Gastroesophageal sphincter (tissue), 4 donors: ENCODE measurements around the gene MMP17. TPM values are rescaled to one million over a fixed set of nuclear protein-coding genes. Genes with fewer than 3 reads are reported as not detected.

Experiments
- ATAC-seq: fragments of 150-250 bp; one replicate; pipeline ENCODE4 v1.9.1; 2016; ENCODE audit warnings: mild to moderate bottlenecking, moderate library complexity
- H3K27ac ChIP-seq, 4 donors: fragments of 200-600 bp; sonication (generic) in 3 of 4; 1 replicate in 3 of 4; 2 replicates in 1 of 4; pipeline ENCODE4 v1.5.1; 2016 to 2019
- H3K27me3 ChIP-seq: fragments of 200-600 bp; sonication (generic); one replicate; pipeline ENCODE4 v1.5.1; 2019
- H3K36me3 ChIP-seq, 2 donors: fragments of 200-600 bp; sonication (generic); one replicate each; pipeline ENCODE4 v1.5.1; 2019; ENCODE audit warnings: control low read depth in 1 of 2
- H3K4me1 ChIP-seq, 3 donors: fragments of 200-600 bp; sonication (generic); 1 replicate in 2 of 3; 2 replicates in 1 of 3; pipeline ENCODE4 v1.5.1; 2016 to 2019; ENCODE audit warnings: control low read depth in 2 of 3
- H3K4me3 ChIP-seq, 2 donors: fragments of 200-600 bp; sonication (generic); one replicate each; pipeline ENCODE4 v1.5.1; 2019; ENCODE audit warnings: mild to moderate bottlenecking in 1 of 2, moderate library complexity in 1 of 2
- H3K9me3 ChIP-seq, 3 donors: fragments of 200-600 bp; sonication (generic); one replicate each; pipeline ENCODE4 v1.5.1; 2017 to 2019; ENCODE audit warnings: control low read depth in 2 of 3
- EP300 ChIP-seq: sonication (generic); formaldehyde crosslinking; IDR thresholded peaks from one replicate; pipeline ENCODE4 v1.6.1; 2017; ENCODE audit warnings: antibody characterized with exemption, mild to moderate bottlenecking
- POLR2A ChIP-seq, 2 donors: fragments of 450-650 bp; IDR thresholded peaks; one replicate each; pipeline ENCODE4 v1.6.1; 2017; ENCODE audit warnings: antibody characterized with exemption in 2 of 2, mild to moderate bottlenecking in 2 of 2, moderate library complexity in 1 of 2
- POLR2AphosphoS5 ChIP-seq: sonication (generic); formaldehyde crosslinking; IDR thresholded peaks from one replicate; pipeline ENCODE4 v1.6.1; 2017; ENCODE audit warnings: antibody characterized with exemption
- WGBS, 2 donors: methylation state at CpG; one replicate each; pipeline ENCODE4 v1.1.5; 2018; ENCODE audit warnings: low coverage in 1 of 2; 5-methylcytosine and 5-hydroxymethylcytosine counted together
- total RNA-seq, 4 donors: library from RNA; depleted of rRNA; stranded (reverse); fragments of >200 nt; gene quantifications; one replicate each; pipeline ENCODE4 v1.1.0, GENCODE V29; 2016
- TF ChIP-seq, protein P1 (sequence below), 4 experiments: fragments of 200-600 bp in 2 of 4; fragments of 450-650 bp in 2 of 4; sonication (generic) in 1 of 4; IDR thresholded peaks; one replicate each; pipeline ENCODE4 v1.5.1; 2017 to 2019; ENCODE audit warnings: antibody characterized with exemption in 4 of 4, mild to moderate bottlenecking in 2 of 4, moderate library complexity in 2 of 4

Gene MMP17
- total RNA-seq, 4 donors from 2014 or later: 2.0 to 7.0 (median 4.5) TPM

- Histone ChIP-seq H3K27me3 (no peaks in the 10 kb centered on the region), H3K27ac (no peak overlapping the region), H3K4me1 (peaks cover 0 to 12% (median 0%) of the 10 kb centered on the region in 3 donors), H3K36me3 (peaks cover 0 to 83% of the 10 kb centered on the region in 2 donors), H3K4me3 (no peak overlapping the region), H3K9me3 (no peaks in the 10 kb centered on the region)
- TF ChIP-seq, protein P1, sequence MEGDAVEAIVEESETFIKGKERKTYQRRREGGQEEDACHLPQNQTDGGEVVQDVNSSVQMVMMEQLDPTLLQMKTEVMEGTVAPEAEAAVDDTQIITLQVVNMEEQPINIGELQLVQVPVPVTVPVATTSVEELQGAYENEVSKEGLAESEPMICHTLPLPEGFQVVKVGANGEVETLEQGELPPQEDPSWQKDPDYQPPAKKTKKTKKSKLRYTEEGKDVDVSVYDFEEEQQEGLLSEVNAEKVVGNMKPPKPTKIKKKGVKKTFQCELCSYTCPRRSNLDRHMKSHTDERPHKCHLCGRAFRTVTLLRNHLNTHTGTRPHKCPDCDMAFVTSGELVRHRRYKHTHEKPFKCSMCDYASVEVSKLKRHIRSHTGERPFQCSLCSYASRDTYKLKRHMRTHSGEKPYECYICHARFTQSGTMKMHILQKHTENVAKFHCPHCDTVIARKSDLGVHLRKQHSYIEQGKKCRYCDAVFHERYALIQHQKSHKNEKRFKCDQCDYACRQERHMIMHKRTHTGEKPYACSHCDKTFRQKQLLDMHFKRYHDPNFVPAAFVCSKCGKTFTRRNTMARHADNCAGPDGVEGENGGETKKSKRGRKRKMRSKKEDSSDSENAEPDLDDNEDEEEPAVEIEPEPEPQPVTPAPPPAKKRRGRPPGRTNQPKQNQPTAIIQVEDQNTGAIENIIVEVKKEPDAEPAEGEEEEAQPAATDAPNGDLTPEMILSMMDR (IDR thresholded peaks at IDR 0.05): no peak
- TF ChIP-seq POLR2A (IDR thresholded peaks at IDR 0.05) (no peak), EP300 (no peak), POLR2AphosphoS5 (no peak)
- WGBS, 2 donors: 87 to 94% methylated on average over 6 to 7 of the region's 11 CpGs
- ATAC-seq: no peak
Measured at GRCh38 chr12:131788070-131788469, 40.1 kb upstream of the MMP17 start.

GRCh38 chr12:131789638-131790037 is 38.6 kb upstream of the MMP17 start:
- Histone ChIP-seq H3K4me3 (no peak overlapping the region), H3K4me1 (peaks cover 0 to 3% (median 0%) of the 10 kb centered on the region in 3 donors), H3K27ac (no peak overlapping the region), H3K27me3 (no peaks in the 10 kb centered on the region), H3K36me3 (peaks cover 0 to 99% of the 10 kb centered on the region in 2 donors), H3K9me3 (no peaks in the 10 kb centered on the region)
- no peak for TF ChIP-seq POLR2A (IDR thresholded peaks at IDR 0.05)
- TF ChIP-seq, protein P1 (IDR thresholded peaks at IDR 0.05): no peak
- TF ChIP-seq EP300: no peak
- TF ChIP-seq POLR2AphosphoS5: no peak
- ATAC-seq: no peak
- 93% methylated on average over 5 of the region's 12 CpGs; no CpG with 5 or more reads in 1 of the 2 donors for WGBS, 2 donors

DNA sequence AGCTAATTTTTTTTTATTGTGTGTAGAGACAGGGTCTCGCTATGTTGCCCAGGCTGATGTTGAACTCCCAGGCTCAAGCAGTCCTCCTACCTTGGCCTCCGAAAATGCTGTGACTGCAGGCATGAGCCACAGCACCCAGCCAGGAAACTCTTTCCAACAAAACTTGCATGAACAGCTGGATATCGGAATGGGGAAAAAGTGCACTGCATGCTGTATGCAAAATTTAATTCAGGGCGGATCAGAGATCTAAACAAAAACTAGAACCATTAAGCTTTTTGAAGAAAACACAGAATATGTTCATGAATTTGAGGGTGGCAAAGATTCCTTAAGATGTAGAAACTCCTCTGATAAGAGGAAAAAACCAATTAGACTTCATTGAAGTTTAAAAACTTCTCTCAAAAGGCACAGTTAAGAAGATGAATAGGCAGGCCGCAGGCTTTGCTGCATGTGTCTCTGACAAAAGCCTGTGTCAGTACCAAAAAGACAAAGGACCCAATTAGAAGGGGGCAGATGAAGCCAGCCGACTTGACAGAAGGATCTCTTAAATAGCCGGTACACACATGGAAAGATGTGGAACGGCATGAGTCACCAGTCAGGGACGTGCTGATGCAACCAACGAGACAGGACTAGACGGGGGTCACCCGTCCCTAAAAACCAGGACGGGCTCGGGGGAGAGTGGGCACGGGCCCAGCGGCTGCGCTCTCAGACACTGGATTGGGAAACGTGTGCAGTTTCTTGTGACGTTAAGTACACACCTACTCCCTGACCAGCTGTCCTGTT is 34.8 kb upstream of the MMP17 start:
- Histone ChIP-seq H3K27me3 (no peaks in the 10 kb centered on the region), H3K4me3 (no peak overlapping the region), H3K27ac (no peak overlapping the region), H3K9me3 (no peaks in the 10 kb centered on the region), H3K36me3 (peaks cover 0 to 98% of the 10 kb centered on the region in 2 donors), H3K4me1 (no peaks in the 10 kb centered on the region)
- TF ChIP-seq POLR2AphosphoS5 (no peak), EP300 (no peak), POLR2A (IDR thresholded peaks at IDR 0.05) (no peak)
- TF ChIP-seq, protein P1 (IDR thresholded peaks at IDR 0.05): no peak
- 76 to 78% methylated on average over 9 of the region's 19 CpGs for WGBS, 2 donors
- ATAC-seq: no peak

GRCh38 chr12:131794061-131794460 is 34.1 kb upstream of the MMP17 start:
- Histone ChIP-seq H3K27me3 (no peaks in the 10 kb centered on the region), H3K36me3 (peaks cover 0 to 98% of the 10 kb centered on the region in 2 donors), H3K9me3 (no peaks in the 10 kb centered on the region), H3K4me1 (no peaks in the 10 kb centered on the region), H3K27ac (no peak overlapping the region), H3K4me3 (no peak overlapping the region)
- ATAC-seq: no peak
- WGBS, 2 donors: 92 to 95% methylated on average over 4 to 6 of the region's 7 CpGs
- no peak for TF ChIP-seq EP300
- TF ChIP-seq, protein P1 (IDR thresholded peaks at IDR 0.05): no peak
- no peak for TF ChIP-seq POLR2A (IDR thresholded peaks at IDR 0.05)

DNA sequence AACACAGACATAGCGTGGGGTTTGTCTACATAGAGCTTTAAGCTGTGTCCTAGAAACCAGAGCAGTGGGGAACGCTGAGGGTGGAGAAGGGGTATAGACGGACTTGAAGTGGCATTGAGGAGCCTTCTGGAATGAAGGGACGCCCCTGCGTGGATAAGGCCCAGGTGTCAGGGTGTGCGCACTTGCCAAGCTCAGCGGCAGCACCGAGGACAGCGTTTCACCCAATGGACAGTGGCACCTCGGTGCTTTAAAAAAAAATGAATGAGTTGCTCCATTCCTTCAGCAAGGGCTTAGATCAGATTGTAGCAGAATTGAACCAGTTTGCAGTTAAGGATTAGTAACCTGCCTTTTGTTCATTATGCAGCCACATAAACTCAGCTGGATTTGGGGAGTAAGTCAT is 33.6 kb upstream of the MMP17 start:
- no peak overlapping the region for H3K4me3 ChIP-seq
- H3K36me3 ChIP-seq: peaks cover 0 to 98% of the 10 kb centered on the region in 2 donors
- no peak for ATAC-seq
- no peaks in the 10 kb centered on the region for H3K9me3 ChIP-seq
- WGBS, 2 donors: 80 to 90% methylated on average over 8 to 10 of the region's 10 CpGs
- TF ChIP-seq, protein P1 (IDR thresholded peaks at IDR 0.05): no peak
- TF ChIP-seq POLR2A (IDR thresholded peaks at IDR 0.05) (no peak), EP300 (no peak), POLR2AphosphoS5 (no peak)
- H3K4me1 ChIP-seq: no peaks in the 10 kb centered on the region
- H3K27me3 ChIP-seq: no peaks in the 10 kb centered on the region
- no peak overlapping the region for H3K27ac ChIP-seq
